ENCODE results near the gene EHD4.

Gene EHD4

DNA sequence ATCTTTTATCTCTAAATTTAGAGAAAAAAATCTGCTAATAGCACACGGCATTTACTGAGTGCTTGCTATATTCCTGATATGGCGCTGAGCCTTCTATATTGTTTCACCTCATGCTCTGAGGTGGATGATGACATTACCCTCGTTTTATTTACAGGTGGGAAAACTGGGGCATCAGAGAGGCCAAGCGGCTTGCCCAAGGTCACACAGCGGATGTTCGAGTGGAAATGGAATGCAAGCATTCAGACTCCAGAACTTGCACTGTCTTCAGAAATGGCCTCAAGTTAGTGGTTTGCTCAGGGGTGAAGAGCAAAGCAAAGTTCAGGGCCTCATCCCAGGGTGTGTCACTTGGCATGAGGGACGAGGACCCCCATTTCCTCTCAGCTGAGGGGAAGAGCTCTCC lies 17.3 kb downstream of the EHD4 start:
- DNase-seq: no peak

DNA sequence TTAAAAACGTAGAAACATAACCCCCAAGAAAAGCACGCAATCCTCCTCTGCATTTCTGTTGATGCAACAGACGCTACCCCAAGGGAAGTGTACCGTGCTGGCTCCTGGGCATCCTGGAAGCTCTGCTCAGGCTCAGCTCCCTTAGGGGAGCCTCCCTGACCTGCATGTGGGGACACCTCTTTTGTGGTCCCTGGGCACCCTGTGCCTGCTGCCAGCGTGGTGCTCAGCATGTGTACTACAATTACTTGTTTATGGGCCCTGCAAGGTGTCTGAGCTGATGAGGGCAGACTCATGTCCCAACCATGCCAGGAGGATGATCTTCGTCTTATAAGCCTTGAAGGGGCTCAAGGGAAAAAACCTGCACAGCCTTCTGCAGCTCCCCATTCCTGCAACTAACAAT lies 18.3 kb downstream of the EHD4 start:
- no peak for DNase-seq

GRCh38 chr15:41952013-41952563 lies 20.3 kb downstream of the EHD4 start:
- no peak for DNase-seq

- DNase-seq: no peak
Measured at GRCh38 chr15:41951571-41951970, 20.8 kb downstream of the EHD4 start.

DNA sequence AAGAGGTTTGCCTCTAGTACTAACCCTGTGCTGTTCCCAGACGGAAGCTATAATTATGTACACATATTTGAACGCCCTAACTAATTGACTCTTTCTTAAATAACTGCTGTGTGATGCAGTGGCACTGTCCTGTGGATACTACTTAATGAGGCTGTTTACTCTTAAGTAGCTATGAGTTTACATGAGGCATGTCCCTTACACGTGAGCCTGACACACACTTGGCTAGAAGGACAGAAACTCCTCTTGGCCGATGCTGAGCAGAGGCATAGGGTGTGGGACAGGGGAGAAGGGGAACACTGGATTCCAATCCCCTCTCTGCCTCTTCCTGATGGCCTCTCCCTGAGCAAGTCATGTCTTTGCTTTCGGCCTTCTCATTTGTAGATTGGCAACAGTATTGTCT lies 21.9 kb downstream of the EHD4 start:
- no peak for DNase-seq

DNA sequence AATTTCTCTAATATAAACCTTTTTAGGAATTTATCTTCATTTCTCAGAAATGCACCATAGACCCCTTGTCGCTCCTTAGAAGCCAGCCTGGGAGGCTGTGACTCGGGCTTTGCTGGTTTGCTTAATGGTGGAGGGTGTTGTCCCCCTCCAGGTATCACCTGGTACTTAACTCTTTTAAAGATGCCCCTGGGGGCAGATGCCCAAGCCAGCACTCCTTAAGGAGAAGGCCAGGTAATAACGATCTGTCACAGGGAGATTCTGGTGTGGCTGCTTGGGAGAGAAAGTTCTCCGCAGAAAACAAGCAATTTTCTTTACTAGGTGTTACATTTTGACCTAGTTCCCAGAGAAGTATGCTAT lies 22.3 kb downstream of the EHD4 start:
- no peak for DNase-seq

GRCh38 chr15:41949401-41950126 lies 22.8 kb downstream of the EHD4 start:
- no peak for DNase-seq

GRCh38 chr15:41948490-41948889 lies 23.9 kb downstream of the EHD4 start:
- DNase-seq: no peak

DNA sequence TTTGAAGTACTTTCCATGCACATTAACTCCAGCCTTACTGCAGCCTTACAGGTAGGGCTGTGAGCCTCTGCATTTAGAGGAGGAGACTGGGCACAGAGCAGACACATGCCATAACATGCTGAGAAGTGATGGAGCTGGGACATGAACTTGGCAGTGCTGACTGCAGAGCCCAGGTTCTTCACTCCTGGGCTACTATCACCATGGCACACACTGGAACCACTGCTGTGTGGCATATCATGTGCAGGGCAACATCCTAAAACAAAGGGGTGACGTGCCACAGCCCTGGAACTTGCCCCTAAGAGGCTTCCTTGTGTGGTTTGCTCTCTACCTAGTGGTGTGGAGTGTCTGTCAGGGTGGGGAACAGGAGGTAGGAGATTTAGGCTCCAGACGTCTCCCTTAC lies 25.4 kb downstream of the EHD4 start:
- no peak for DNase-seq

DNA sequence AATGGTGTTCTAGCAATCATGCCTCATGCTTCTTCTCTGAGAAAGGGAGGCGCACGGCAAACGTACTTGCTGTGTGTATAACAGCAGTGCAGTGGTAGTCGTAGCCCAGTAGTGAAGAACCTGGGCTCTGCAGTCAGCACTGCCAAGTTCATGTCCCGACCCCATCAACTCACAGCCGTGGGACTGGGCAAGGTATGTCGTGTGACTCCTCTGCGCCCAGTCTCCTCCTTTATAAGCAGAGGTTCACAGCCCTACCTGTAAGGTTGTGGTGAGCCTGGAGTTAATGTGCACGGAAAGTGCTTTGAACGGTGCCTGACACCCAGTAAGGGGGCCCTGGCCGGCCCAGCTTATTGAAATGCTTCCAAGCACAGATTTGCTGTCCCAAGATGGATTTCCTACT lies 26.6 kb downstream of the EHD4 start:
- DNase-seq: no peak

GRCh38 chr15:41945221-41945620 lies 27.1 kb downstream of the EHD4 start:
- no peak for DNase-seq

- DNase-seq: no peak
Measured at GRCh38 chr15:41944313-41944940, 27.9 kb downstream of the EHD4 start.

- DNase-seq: no peak
Measured at GRCh38 chr15:41943543-41944312, 28.6 kb downstream of the EHD4 start.

DNA sequence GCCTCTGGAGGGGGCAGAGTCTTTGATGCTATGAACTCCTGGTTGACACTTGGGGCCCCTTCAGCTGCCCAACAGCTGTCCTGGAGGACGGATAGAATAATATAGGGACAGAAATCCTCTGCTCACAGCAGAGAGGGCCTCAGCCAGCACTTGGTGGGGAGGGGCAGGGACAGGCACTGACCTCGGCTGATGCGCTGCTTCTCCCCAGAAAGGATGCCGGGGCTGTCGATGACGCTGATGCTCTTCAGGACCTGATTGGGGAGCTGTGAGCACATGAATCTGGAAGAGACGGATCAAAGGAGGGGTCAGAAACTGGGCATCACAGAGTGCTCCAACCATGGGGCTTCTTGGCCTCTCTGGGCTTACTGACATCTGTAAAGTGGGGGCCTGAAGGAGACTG lies 29.5 kb downstream of the EHD4 start:
- no peak for DNase-seq

DNA sequence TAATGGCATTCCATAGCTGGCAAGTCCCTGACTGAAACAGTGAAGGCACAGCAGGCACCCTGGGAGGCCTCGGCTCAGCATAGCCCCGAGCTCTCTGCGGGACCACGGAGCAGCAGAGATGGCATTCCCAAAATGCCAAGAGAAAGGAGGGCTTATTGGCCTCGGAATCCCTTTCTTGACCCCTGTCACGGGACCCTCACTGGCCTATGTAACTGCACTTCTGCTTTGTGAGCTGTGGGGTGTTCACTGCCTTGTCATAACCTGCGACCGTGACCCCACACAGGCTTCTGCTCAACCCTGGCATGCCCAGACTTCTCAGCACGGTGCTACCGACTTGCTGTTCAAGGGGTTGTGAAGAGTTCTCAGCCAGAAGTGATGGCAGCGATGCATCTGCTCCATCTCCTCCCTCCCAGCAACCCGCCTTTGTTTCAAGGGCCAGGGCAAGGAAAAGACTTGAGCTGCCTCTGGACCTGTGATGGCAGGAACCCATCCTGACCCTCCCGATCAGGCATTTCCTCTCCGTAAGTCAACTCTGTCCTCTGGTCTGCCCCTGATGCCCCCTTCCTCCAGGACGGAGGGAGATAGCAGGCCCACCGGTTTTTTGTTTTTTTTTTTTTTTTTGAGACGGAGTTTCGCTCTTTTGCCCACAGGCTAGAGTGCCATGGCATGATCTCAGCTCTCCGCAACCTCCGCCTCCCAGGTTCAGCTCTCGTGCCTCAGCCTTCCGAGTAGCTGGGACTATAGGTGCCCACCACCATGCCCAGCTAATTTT lies 30.5 kb downstream of the EHD4 start:
- no peak for DNase-seq

- peak; percentile 58 to 67 for DNase-seq
Measured at GRCh38 chr15:41940441-41940857, 31.9 kb downstream of the EHD4 start.

GRCh38 chr15:41939986-41940385 lies 32.4 kb downstream of the EHD4 start:
- no peak for DNase-seq

- no peak for DNase-seq
Measured at GRCh38 chr15:41937568-41937923, 34.8 kb downstream of the EHD4 start.

GRCh38 chr15:41936649-41937567 lies 35.4 kb downstream of the EHD4 start:
- peak; percentile 79 to 81 for DNase-seq

- DNase-seq: no peak
Measured at GRCh38 chr15:41936155-41936554, 36.2 kb downstream of the EHD4 start.

DNA sequence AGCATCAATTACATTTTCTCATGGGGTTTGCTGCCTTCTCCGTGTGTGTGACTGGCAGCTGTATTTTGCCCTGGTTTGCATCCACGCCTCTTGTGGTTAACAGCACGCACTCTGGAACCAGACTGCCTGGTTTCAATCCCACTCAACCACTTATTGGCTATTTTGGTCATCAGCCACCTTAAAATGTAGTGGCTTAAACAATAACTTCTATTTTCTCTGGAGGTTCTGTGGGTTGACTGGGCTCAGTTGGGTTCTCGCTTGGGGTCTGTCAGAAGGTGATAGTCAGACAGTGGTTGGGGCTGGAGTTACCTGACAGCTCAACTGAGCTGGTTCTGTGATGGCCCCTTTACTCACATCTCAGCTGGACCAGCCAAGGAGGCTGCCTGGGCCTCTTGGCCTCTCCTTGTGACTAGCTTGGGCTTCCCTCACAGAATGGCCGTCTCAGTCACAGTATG lies 36.8 kb downstream of the EHD4 start:
- peak; percentile 27 to 30 for DNase-seq

DNA sequence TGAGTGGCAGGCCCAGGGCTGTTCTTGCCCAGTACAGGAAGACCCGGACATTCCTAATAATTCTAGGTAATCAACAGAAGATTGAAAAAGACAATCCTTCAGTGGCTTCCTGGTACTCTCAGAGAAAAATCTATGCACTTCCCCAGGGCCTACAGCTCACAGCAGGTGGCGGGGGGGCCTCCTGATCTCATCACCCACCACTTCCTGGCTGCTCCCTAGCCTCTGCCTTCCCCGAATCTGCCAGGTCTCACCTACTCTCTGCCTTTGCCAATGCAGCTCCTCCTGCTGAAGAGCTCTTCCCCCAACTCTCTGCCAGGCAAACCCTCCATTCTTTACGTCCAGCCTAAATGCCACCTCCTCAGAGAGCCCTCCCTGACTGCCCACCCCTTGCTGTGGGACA lies 37.5 kb downstream of the EHD4 start:
- peak; percentile 69 to 72 for DNase-seq

Data from stimulated activated CD4-positive, alpha-beta T cell treated with anti-CD3 and anti-CD28 coated beads, Interleukin-2, amount 100 ng/mL, for 24 hours (primary cell).